Thyroid gland (tissue), 4 donors: ENCODE data around the gene FOXJ3.

Experiments
- CTCF ChIP-seq, 6 experiments: fragments of 200-600 bp in 3 of 6; fragments of 450-650 bp in 3 of 6; sonication (generic) in 3 of 6; IDR thresholded peaks; one replicate each; pipeline ENCODE4 v1.5.1; 2016 to 2019; ENCODE audit warnings: antibody characterized with exemption in 6 of 6, mild to moderate bottlenecking in 2 of 6, inconsistent platforms in 1 of 6, moderate library complexity in 1 of 6
- POLR2A ChIP-seq, 2 donors: fragments of 450-650 bp; IDR thresholded peaks; one replicate each; pipeline ENCODE4 v1.6.1; 2017; ENCODE audit warnings: antibody characterized with exemption in 2 of 2, mild to moderate bottlenecking in 2 of 2, moderate library complexity in 1 of 2

DNA sequence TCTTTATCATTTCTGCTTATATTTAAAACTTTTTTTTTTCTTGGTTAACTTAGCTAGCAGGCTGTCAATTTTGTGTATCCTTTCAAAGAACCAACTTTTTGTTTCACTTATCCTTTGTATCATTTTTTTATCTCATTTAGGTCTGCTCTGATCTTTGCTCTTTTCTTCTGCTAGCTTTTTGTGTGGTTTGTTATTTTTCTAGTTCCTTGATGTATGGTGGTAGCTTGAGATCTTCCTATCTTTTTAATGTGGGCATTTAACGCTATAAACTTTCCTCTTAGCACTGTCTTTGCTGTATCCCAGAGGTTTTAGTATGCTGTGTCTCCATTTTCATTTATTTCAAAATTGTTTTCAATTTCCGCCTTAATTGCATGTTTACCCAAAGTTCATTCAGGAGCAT, 36.5 kb downstream of the FOXJ3 start:
- TF ChIP-seq CTCF (IDR thresholded peaks at IDR 0.05) (no peak), POLR2A (IDR thresholded peaks at IDR 0.05) (no peak)
